ENCODE data around the gene SYNJ1.
"Not testable (repeated sequence)": the region's sequence is repeated elsewhere in the genome, so short reads cannot be mapped to it uniquely, and the experiment has no call there.

Gene SYNJ1

DNA sequence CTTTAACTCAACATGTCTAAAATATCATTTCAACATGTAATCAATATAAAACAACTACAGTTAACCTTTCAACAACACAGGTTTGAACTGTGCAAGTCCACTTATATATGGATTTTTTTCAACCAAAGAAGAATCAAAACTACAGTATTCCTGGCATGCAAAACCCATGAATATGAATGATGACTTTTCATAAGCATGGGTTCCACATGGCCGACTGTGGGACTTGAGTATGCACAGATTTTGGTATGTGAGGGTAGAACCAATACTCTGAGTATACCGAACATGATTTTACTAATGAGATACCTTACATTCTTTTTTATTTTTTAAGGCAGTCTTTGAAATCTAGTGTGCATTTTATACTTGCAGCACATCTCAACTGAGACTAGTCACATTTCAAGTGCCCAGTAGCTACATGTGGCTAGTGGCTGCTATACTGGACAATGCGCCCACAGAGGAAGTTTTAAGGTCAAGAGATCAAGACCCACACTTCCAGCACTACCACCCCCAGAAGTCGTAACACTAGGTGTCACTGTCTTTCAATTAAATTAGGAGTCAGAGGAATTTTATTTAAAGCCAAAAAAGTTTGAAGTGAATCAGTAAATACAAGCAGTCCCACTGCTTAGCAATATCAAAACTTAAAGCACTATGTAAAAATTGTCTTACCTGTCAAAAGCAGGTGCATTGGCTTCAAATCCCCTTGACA, 40.0 kb downstream of the SYNJ1 start:
- no peak for DNase-seq

DNA sequence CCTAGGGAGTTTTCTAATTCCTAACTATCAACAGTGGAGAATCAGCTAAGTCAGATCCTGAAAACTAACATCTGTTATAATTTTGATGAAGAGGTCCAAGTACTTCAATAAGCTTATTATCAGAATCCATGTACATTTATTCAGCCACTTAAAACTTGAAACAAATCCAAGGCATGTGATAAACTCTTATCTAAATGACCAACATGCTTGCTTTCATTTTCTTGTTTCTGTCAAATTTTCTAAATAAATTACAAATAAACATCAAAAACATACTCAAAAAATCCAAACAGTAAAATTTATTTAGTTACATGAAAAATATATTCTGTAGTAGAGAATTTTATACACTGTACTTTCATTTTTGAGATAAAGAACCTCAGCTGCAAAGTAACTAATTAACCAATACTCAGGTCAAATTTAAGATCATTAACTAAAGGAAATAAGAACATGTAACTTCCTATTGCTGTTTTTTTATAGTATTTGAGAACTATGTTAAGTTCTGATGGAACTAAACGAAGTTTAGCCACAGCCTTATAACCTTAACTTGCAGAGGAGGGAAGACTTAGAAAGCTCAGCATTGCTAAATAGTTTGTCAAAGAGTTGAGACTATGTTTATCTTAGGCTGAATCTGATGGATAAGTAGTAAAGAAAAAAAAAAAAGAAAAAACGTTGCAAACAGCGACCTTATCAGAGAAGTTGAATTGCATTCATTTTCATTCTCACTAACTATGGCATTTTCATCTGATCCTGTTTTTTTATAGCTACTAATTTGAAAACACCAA, 44.9 kb downstream of the SYNJ1 start:
- DNase-seq = peak; percentile 17 to 81

DNA sequence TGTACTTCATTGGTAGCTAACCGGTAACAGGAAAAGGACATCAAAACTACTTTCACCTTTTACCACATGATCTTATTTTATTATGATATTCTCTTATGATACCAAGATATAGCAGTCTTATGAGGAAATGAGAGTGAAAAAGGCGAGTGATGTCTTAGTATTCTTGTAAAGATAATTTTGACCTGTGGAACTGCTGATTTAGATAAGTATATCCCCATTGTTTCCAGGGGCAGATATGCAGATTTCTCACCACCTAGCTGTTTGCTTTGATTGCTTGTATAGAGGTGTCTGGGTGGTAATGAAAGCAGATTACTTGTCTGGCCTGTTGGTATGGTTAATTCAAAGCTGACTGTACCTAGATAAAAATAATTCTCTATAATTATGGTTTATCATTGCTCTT, 53.1 kb downstream of the SYNJ1 start:
- DNase-seq = no peak

DNA sequence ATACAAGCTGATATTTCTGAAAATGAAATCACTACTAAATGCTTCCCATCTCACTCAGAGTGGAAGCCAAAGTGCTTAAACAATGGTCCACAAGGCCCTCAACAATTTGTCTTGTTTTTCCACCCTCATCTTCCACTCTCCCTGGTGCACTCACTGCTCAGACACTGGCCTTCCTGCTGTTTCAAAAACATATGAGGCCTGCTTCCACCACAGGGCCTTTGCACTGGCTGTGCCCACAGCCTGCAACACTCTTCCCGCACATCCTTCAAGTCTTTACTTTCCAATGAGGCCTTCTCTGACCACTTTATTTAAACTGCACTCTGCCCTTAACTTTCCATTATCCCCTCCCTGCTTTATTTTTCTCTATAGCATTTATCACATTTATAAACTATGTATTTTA, 53.8 kb downstream of the SYNJ1 start:
- no peak for DNase-seq

DNA sequence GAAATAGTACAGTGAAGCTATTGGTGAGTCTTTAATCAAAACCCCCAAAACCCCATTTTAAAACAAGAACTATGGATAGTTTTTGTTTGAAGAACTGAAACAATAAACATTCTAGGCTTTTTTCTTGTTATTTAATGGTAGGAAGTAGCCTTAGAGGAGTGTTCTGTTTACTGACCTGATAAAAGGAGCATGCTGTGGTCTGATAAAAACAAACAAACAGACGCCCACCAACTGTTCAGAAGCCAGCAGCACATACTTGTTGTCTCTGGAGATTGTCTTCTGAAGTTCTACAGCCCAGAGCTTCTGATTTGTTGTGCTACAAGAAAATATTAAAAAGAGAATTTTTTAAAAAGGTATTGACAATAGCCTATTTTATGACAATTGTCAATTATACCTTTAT, 61.6 kb downstream of the SYNJ1 start:
- DNase-seq = no peak

DNA sequence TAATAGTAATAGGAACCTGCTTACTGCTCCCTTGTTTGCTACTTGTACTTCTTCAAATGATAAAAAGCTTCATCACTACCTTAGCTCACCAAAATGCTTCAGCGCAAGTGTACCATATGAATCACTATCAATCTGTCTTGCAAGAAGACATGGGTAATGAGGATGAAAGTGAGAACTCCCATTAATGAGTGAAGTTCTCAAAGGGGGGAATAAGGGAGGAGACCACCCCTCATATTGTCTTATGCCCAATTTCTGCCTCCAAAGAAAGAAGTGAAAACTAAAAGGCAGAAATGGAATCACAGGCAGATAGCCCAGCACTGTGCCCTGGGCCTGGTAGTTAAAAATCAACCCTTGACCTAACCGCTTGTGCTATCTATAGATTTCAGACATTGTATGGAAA, 63.7 kb downstream of the SYNJ1 start:
- DNase-seq = not testable (repeated sequence)

DNA sequence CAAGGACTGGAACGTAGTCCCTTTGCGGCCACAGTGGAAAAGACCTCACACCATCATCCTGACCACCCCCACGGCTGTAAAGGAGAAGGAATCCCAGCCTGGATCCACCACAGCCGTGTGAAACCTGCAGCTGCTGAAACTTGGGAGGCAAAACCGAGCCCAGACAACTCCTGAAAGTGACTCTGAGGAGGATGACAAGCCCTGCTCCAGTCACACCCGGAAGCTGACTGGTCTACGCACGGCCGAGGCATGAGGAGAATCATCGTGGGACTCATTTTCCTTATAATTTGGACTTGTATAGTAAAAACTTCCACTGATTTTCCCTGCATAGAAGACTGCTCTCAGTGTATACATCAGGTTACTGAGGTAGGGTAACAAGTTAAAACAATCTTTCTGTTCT, 65.8 kb downstream of the SYNJ1 start:
- DNase-seq = not testable (repeated sequence)

DNA sequence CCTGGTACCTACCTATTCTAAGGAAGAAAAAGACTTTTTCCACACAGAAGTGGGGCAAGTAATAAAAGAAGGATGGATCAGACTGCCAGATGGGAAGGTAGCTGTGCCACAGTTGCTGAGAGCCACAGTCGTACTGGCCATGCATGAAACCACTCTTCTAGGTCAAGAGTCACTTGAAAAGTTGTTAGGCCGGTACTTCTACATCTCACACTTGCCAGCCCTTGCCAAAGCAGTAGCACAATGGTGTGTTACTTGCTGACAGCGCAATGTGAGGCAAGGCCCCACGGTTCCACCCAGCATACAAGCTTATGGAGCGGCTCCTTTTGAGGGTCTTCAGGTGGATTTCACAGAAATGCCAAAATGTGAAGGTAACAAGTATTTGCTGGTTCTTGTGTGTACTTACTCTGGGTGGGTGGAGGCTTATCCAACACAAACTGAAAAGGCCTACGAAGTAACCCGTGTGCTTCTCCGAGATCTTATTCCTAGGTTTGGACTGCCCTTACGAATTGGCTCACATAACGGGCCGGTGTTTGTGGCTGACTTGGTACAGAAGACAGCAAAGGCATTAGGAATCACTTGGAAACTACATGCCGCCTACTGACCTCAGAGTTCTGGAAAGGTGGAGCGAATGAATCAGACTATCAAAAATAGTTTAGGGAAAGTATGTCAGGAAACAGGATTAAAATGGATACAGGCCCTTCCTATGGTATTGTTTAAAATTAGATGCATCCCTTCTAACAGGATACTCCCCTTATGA, 66.6 kb downstream of the SYNJ1 start:
- DNase-seq = not testable (repeated sequence)

DNA sequence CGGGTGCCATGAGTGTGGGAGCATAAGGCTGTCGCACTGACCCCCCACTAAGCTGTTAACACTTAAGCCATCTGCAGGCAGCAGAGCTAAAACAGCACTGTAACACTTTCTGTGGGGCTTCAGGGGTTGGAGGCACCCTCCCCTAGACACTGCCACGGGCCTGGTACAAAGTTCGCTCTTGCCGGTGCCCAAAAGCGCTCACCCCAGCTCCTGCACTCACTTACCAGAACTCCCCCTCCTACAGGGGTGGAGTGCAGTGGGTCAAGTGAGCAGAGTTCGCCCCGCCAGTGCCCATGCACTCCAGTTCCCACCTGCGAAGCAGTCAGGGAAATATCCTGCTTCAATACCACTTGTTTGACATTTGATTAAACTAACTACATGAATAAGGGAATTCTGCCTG, 69.3 kb downstream of the SYNJ1 start:
- no peak for DNase-seq

DNA sequence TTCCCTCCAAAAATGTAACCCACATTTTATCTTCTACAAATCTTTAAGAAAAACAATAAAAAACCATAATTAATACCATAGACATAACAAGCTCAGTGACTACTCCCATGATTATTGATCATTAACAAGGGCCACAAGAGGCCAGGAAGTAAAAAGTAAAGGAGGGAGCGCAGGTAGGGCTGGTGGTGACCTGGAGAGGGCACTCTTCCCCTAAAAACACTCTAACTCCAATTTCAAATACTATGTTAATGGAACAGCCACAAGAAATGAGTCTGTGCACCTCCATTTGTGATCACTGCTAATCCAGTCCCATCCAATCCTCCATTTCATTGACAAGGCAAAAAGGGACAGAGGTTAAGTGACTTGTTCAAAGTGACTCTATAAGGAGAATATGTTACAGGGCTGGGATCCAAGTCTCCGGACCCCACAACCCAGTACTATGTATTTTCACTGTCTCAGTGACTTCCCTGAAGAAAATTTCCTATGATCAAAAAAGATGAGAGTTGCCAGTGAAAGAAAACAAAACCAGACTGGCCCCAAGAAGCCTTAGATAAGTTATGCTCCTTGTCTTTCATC, 74.4 kb downstream of the SYNJ1 start:
- peak in 1 of 2 experiments; percentile 55 for DNase-seq

DNA sequence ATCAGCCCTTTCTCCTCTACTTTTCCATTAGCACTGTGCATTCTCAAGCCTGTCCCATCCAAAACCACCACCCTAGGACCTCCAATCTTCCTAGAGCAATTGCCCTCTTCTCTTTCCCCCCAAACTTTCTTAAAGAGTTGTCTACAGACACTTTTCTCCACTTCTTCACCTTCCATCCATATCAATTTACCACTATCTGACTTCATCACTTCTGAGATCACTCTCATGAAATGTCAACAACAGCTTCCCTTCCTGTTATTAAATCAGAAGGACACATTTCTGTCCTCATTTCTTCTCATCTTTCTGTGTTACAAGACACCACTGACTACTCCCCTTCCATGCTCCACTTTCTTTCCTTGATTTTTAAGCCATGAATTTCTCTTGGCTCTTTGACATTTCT, 79.6 kb downstream of the SYNJ1 start:
- DNase-seq = no peak

DNA sequence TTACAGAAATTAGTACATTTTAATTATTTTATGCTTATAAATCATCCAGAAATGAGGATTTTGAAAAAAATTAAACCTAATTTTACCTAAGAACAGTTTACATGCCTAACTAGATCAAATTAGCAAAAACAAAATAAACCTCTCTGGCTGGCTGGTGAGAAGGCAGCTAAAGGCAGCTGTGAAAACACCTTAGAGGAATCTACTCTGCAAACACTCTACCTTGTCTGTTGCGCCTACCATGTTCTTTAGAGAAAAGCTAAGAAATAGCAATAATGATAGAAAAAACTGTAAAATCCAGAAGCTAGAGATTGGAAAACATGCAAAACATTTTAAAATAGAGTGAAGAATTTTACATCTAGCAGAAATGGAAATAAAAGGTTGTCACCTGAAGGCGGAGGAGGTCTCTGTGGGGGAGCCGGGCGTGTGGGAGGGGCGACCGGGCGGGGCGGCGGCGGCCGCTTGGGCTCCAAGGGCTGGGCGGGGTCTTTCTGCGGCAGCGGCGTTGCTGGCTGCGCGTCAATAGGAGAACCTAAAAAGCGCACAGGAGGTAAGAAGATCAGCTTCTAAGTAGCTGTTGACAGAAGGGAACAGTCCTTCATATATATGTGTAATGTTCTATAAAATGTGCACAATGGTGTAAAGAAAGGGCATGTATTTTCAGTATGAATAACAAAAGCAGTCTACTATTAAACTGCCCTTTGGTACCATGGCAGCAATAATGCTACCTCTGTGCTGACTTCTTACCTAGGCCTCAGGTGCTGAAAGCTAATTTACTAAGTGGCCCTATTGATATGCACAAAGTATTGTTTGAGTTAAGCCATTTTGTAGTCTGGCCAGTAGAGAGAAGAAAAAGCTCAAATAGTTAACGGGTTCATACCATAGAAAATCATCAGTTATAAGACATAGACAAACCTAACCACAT, 82.3 kb downstream of the SYNJ1 start:
- DNase-seq = no peak

DNA sequence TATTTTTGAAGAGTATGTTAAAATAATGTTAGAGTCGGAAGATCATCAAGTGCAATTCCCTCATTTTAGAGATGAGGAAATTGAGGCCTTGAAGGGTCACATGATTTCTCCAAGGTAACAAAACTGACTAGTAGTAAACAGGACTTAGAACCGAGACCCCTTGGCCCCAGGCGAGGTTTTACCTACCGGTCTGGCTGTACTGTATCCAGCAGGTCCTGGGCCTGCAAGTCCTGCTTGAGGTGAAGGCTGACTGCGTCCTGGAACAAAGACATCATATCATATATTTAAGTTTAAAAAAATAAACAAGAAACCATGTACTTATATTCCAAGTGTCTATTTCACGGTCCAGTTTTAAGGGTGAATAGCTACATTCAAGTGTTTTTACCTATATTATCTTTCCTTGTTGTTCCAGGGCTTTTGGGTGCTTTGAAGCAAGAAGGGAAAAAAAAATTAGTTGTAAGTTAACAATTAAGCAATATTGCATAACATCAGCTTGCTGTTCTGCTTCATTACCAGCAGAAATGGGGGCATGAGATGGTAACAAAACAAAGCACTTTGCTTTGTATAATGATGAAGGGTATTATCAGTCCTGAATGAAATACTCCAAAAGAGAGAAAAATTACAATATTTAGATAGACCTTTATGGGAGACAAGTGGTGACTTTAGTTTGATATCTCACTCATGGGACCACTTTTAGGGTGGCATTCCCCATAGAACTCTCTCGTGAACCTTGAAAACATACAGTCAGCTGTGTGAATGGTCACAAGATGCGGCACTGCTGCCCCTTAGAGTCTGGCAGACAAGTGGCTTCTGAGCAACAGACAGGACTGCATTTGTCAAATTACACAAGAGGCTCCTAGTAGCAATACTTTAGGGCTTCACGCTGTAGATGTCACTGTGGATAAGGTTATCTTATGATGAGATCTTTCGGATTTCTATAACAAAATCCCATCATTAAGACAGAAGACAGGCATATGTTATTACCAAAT, 85.8 kb downstream of the SYNJ1 start:
- peak in 1 of 2 experiments; percentile 49 for DNase-seq

DNA sequence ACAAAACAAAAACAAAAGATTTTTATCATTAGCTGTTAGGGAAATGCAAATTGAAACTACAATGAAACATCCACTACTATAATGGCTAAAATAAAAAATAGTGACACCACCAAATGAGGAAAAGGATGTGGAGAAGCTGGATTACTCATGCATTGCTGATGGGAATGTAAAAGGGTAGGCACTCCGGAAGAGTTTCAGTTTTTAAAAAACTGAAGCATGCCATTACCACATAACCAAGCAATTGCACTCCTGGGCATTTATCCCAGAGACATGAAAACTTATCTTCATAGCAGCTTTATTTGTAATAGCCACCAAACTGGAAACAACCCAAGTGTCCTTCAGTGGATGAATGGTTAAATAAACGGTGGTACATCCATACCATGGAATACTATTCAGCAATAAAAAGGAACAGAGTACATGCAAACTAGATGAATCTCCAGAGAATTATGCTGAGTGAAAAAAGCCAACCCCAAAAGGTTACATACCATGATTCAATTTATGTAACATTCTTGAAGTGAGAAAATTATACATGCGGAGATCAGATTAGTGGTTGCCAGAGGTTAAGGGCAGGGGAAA, 101.1 kb downstream of the SYNJ1 start:
- DNase-seq = no peak

DNA sequence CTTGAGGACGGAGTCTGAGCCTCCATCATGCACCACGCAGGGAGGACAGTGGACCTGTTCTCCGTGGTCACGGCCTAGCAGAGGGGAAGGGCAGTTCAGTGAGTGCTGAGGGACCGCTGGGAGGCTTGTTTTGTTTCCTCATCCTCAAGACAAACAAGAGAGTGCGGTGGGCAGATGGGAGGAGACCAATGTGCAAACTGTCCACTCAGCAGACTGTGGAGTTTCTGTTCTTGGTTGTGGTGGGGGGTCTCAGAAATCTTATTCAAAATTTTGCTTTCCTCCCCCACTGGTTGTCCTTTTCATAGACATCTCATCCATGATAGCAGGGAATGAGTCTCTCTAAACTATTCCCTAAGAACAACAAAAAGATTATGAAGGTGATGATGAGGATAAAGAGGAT, 109.6 kb downstream of the SYNJ1 start:
- not testable (repeated sequence) for DNase-seq

DNA sequence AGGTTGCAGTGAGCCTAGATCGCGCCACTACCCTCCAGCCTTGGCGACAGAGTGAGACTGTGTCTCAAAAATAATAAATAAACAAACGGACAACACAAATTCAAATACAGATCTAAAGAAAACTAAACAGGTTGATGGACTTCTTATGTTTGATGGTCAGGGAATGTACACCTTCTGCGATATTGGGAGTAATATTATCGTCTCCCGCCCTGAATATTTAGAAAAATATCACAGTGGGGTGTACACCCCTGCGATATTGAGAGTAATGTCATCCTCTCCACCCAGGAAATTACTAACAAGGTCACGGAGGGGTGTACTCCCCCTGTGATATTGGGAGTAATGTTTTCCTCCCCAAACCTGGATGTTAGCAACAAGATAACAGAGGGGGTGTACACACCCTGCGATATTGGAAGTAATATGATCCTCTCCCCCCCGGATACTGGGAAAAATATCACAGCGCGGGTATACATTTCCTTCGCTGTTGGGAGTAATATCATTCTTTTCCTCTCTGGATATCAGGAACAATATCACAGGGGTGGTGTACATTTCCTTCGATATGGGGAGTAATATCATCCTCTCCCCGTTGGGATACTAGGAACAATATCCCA, 114.3 kb downstream of the SYNJ1 start:
- DNase-seq = no peak

DNA sequence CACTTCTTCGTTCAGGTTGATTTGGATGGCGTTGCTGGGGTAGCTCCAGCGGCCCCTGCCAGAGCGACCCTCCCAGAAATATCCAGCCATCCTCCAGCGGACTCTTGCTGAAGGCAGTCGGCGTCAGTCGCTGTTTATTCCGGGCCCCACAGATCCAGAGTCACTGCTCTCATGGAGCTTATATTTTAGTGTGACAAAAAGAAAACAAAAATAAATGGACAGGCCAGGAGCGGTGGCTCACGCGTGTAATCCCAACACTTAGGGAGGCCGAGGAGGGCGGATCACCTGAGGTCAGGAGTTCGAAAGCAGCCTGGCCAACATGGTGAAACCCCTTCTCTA, 114.8 kb downstream of the SYNJ1 start:
- no peak for DNase-seq

DNA sequence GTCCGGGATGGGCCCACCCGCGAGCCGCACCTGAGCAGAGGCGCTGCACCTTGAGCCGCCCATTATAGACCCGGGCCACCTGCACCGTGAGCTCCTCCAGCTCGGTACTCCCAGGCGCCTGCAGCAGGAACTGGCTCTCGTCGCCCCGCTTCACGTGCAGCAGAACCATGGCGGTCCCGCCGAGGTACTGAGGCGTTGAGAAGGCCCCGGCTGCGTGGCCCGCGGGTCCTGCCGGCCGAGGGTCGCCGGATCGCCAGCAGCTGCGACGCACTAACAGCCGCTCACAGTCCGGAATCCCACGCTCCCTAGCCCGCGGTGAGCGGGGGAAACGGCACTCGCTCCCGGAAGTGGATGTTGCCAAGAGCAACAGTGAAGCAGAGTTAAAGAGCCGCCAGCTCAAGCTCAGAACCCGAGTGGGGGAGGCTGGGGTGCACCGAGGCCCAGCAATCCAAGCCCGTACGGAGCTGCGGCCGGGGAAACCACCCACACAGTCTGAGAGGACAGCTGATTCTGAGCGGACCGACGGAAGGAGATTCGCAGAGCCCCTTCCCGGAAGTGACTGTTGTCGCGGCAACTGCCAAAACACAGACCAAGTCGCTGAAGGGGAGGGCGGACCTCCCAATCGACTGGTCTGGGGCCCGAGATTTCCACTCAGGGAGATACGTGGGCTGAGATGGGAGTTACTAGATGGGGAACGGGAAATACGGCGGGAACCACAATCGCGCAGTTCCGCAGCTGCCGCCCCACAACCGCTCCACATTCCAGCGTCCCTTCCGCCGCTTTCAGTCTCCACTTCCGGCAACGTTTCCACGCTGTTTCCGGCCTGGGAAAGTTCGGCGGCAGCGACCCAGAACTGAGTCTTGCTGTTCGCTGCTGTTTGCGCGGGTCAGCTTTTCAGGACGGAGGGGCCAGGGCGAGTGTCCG, 115.5 kb downstream of the SYNJ1 start, which contains the start of gene CFAP298:
Gene CFAP298, minus strand, starts transcription at position 303 of the 924 bp plus-strand sequence. Its CDS starts 134 bp downstream, at position 169.
- peak; percentile 93 to 95 for DNase-seq

DNA sequence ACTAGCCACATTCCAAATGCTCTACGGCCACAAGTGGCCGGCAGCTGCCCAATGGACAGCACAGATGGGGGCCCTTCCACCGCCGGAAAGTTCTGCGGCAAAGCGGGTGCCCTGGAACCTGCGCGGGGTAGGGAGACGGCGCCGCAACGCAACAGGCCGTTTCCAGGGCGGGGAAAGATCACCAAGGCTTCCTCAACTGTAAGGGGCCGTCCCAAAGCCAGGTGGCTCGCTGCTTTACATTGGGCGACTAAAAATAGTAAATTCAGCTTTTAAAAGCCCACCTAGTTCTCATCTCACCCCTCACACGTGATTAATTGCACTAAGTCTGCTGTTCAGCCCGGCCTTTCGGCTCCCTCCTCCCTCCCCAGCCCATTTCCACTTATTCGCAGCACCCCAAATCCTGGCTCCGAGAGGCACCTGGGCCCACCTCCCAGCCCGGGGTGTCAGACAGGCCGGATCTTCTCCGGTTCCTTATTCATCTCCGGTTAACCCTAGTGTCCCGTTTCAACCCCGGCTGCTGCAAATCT, 116.3 kb downstream of the SYNJ1 start:
- peak in 1 of 2 experiments; percentile 36 for DNase-seq

Data from NCI-H524 (cell line).